Skeletal muscle satellite cell (primary cell): Measurements from ENCODE around the gene RNF220.

Experiments used
- H3K27me3 ChIP-seq: 2 replicates; pipeline ENCODE4 v1.7.0; 2013; ENCODE audit warnings: low read length; ENCODE audit not compliant: control insufficient read depth, insufficient read depth
- H3K36me3 ChIP-seq: 2 replicates; pipeline ENCODE4 v1.7.0; 2013; ENCODE audit warnings: mild to moderate bottlenecking, control low read depth, low read length; ENCODE audit not compliant: insufficient read depth
- H3K4me1 ChIP-seq: 2 replicates; pipeline ENCODE4 v1.7.0; 2013; ENCODE audit warnings: low read length; ENCODE audit not compliant: control insufficient read depth, insufficient read depth
- H3K4me2 ChIP-seq: 2 replicates; pipeline ENCODE4 v1.7.0; 2013; ENCODE audit warnings: mild to moderate bottlenecking, low read length
- H3K4me3 ChIP-seq: 2 replicates; pipeline ENCODE4 v1.7.0; 2013; ENCODE audit warnings: low read length
- H3K9ac ChIP-seq: 2 replicates; pipeline ENCODE4 v1.7.0; 2013; ENCODE audit warnings: mild to moderate bottlenecking, low read depth, low read length, moderate library complexity
- H3K9me3 ChIP-seq: replicated peaks from 2 replicates; pipeline ENCODE4 v1.7.0; 2013; ENCODE audit warnings: mild to moderate bottlenecking, control low read depth, low read length

RNF220 gene

DNA sequence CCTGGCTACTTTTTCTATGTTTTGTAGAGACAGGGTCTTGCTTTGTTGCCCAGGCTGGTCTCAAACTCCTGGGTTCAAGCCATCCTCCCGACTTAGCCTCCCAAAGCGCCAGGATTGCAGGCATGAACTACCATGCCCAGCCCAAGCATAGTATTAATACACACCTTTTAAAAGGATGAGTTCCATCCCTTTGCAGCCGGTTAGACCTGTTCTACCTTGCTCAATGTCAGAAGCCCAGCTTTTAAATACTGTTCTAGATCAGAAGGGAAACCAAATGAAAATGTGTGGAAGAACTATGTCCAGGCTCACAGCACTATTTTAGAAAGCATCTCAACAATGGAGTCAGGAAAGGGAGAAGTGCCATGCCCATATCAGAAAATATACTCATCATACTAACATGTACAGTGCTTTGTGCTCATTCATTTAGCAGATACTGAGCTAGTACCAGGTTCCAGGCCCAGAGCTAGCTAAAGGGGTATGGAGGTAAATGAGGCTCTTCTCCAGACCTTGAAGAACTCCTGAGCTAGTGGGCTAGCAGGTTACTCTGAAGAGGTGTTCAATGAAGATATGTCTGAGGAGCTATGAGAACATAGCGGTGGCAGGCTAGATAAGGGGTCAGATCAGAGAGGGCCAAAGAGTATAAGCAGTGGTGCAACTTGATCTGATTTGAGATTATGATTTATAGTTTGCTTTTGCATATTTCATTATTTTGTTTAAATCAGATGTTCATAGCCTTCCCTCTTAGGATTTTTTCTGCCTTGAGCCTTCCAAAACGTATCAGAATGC is 78.2 kb downstream of the RNF220 start:
- no peaks in the 10 kb centered on the region for H3K36me3 ChIP-seq
- no peaks in the 10 kb centered on the region for H3K9me3 ChIP-seq
- no peak overlapping the region for H3K4me3 ChIP-seq
- no peak overlapping the region for H3K9ac ChIP-seq
- no peak overlapping the region for H3K4me2 ChIP-seq
- peaks cover 30% of the 10 kb centered on the region for H3K4me1 ChIP-seq
- H3K27me3 ChIP-seq: peaks cover 2% of the 10 kb centered on the region

- H3K36me3 ChIP-seq: no peaks in the 10 kb centered on the region
- H3K27me3 ChIP-seq: peaks cover 2% of the 10 kb centered on the region
- H3K4me1 ChIP-seq: peaks cover 33% of the 10 kb centered on the region
- peak overlapping the region; percentile 21 for H3K4me2 ChIP-seq
- no peak overlapping the region for H3K9ac ChIP-seq
- no peak overlapping the region for H3K4me3 ChIP-seq
- no peaks in the 10 kb centered on the region for H3K9me3 ChIP-seq
Measured at GRCh38 chr1:44484155-44484688, 79.2 kb downstream of the RNF220 start.

- peak overlapping the region; percentile 74 for H3K4me2 ChIP-seq
- H3K27me3 ChIP-seq: no peaks in the 10 kb centered on the region
- H3K9me3 ChIP-seq: no peaks in the 10 kb centered on the region
- H3K9ac ChIP-seq: peak overlapping the region; percentile 70
- peaks cover 37% of the 10 kb centered on the region for H3K4me1 ChIP-seq
- H3K4me3 ChIP-seq: peak overlapping the region; percentile 41
- H3K36me3 ChIP-seq: no peaks in the 10 kb centered on the region
Measured at GRCh38 chr1:44485229-44485933, 80.3 kb downstream of the RNF220 start.

GRCh38 chr1:44485934-44486460 is 80.9 kb downstream of the RNF220 start:
- Histone ChIP-seq H3K4me2 (peak overlapping the region; percentile 74), H3K27me3 (no peaks in the 10 kb centered on the region), H3K9me3 (no peaks in the 10 kb centered on the region), H3K9ac (peak overlapping the region; percentile 70), H3K4me3 (no peak overlapping the region), H3K4me1 (peaks cover 37% of the 10 kb centered on the region), H3K36me3 (no peaks in the 10 kb centered on the region)

GRCh38 chr1:44489481-44489880 is 84.4 kb downstream of the RNF220 start:
- no peak overlapping the region for H3K9ac ChIP-seq

GRCh38 chr1:44496541-44497171 is 91.6 kb downstream of the RNF220 start:
- Histone ChIP-seq H3K4me1 (no peaks in the 10 kb centered on the region), H3K9ac (no peak overlapping the region), H3K4me2 (no peak overlapping the region), H3K4me3 (no peak overlapping the region), H3K36me3 (no peaks in the 10 kb centered on the region), H3K9me3 (no peaks in the 10 kb centered on the region), H3K27me3 (peaks cover 61% of the 10 kb centered on the region)

More at GRCh38 chr1:44489481-44489880, 84.4 kb downstream of the RNF220 start:
- H3K4me2 ChIP-seq: no peak overlapping the region
- H3K4me3 ChIP-seq: no peak overlapping the region
- peaks cover 2% of the 10 kb centered on the region for H3K27me3 ChIP-seq
- H3K9me3 ChIP-seq: no peaks in the 10 kb centered on the region
- peaks cover 30% of the 10 kb centered on the region for H3K4me1 ChIP-seq
- no peaks in the 10 kb centered on the region for H3K36me3 ChIP-seq

DNA sequence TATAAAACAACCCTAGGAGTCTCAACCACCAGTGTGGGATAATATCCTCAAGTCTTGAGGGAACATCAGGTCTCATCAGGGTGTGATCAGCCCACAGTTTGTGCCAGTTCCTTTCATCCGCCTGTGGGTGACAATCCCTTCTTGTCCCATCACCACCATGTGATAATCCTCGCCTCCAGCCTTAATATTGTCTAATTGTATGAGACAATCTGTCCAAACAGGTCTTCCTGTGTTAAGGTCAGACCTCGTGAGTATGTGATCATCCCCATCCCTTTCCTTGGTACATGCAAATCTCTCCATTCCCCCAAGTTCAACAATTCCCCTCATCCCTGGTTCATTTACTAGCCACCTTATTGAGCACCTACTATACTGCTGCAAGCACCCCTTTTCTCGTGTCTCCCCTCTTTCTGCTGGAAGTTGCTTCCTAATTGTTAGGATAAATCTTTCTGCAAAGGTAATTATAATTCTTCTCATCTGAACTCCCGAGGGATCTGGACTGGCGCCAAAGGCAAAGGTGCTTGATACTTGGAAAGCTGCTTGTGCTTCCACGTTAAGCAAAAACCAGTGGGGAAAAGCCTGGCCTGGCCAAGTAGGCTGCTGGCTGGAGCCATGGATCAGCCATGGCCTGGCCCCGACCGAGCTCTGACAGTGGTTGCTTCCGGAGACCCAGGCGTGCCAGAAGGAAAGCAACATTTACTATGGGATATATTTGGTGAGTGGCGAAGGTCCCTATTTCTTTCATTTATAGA is 92.5 kb downstream of the RNF220 start:
- H3K27me3 ChIP-seq: peaks cover 69% of the 10 kb centered on the region
- H3K4me1 ChIP-seq: no peaks in the 10 kb centered on the region
- H3K4me3 ChIP-seq: no peak overlapping the region
- no peaks in the 10 kb centered on the region for H3K36me3 ChIP-seq
- no peak overlapping the region for H3K9ac ChIP-seq
- no peaks in the 10 kb centered on the region for H3K9me3 ChIP-seq
- no peak overlapping the region for H3K4me2 ChIP-seq

DNA sequence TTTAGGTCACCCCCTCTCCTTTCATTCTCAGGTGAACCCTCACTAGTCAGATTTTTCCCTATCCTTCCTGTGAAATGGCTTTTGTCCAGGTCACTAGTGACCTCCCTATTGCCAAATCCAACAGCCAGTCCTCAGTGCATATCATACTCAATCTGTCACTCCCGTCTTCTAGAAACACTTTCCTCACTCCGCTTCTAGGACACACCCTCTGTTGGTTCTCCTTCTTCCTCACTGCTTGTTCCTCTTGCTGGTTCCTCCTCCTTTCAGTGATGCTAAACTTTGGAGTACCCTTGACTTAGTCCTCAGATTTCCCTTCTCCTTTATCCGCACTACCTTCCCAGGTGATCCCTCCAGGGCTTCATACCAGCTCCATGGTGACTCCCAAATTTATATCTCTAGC is 94.3 kb downstream of the RNF220 start:
- H3K9me3 ChIP-seq: no peaks in the 10 kb centered on the region
- no peaks in the 10 kb centered on the region for H3K4me1 ChIP-seq
- no peaks in the 10 kb centered on the region for H3K36me3 ChIP-seq
- peaks cover 72% of the 10 kb centered on the region for H3K27me3 ChIP-seq
- no peak overlapping the region for H3K4me3 ChIP-seq
- H3K4me2 ChIP-seq: no peak overlapping the region
- H3K9ac ChIP-seq: no peak overlapping the region

DNA sequence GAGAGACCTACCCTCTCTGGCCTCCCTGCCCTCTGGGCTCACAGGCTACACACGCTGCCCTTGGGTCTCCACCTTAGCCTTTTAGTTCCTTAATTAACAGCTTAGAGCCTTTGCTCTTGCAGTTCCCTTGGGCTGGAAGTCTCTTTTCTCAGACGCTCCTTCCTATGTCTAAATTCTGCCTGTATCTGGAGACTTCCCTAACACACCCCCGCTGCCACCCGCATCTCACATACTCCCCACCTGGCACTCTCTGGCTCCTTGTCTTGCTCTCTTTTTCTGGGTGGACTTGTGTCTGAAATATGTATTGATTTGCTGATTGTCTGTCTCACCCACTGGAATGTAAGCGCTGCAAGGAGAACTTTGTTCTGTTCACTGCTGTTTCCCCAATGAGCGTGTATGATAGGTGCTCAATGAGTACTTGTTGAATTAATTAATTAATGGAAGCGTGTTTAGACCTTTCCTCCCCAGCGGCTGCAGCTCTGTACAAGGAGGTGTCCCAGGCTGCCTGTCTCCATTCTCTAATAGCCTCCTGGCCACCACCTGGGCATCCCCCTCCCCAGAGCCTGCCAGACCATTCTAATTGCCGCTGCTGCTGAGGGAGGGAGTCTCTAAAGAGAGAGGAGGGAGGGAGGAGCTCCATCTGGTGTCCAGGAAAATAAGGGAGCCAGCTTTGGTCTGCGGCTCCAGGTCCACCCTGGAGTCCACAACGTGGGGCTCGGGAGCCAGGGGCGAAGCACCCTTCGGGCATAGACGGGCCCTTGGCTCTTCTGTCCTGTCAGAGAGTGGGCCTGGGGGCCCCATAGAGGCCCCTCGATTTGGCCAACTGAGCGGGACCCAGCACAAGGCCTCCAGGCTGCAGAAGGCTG is 95.4 kb downstream of the RNF220 start:
- Histone ChIP-seq H3K4me2 (no peak overlapping the region), H3K9ac (no peak overlapping the region), H3K4me3 (no peak overlapping the region), H3K27me3 (peaks cover 79% of the 10 kb centered on the region), H3K9me3 (no peaks in the 10 kb centered on the region), H3K4me1 (no peaks in the 10 kb centered on the region), H3K36me3 (no peaks in the 10 kb centered on the region)
